Brain microvascular endothelial cell (primary cell): ENCODE results near the gene PRSS22.

Experiments used
- DNase-seq: peaks from one replicate; pipeline ENCODE4 v3.0.0-alpha.2; 2020
- H3K27ac ChIP-seq: fragments of 250-450 bp; sonication (Bioruptor Pico); 2 replicates; pipeline ENCODE4 v1.5.1; 2020; ENCODE audit warnings: mild to moderate bottlenecking, moderate library complexity
- H3K27me3 ChIP-seq: fragments of 250-450 bp; sonication (Bioruptor Pico); replicated peaks from 2 replicates; pipeline ENCODE4 v1.5.1; 2020; ENCODE audit warnings: mild to moderate bottlenecking
- H3K36me3 ChIP-seq: fragments of 250-450 bp; sonication (Bioruptor Pico); replicated peaks from 2 replicates; pipeline ENCODE4 v1.5.1; 2020; ENCODE audit warnings: mild to moderate bottlenecking
- H3K4me3 ChIP-seq: 2 replicates; pipeline ENCODE4 v1.5.1; 2011; ENCODE audit warnings: low read depth, mild to moderate bottlenecking, control low read depth, low read length, moderate library complexity
- in situ Hi-C: cut with HindIII; loops from 2 replicates; pipeline ENCODE4 v1.10.0; 2017; ENCODE audit warnings: low sequenced_read_pairs, low pct_ligation_motif_present
- TF ChIP-seq, protein P1 (sequence below): IDR thresholded peaks from 2 replicates; pipeline ENCODE4 v1.5.1; 2011; ENCODE audit warnings: low read depth, mild to moderate bottlenecking, moderate library complexity, low read length, control low read depth, inconsistent platforms; ENCODE audit errors: missing control alignments

The PRSS22 gene

DNA sequence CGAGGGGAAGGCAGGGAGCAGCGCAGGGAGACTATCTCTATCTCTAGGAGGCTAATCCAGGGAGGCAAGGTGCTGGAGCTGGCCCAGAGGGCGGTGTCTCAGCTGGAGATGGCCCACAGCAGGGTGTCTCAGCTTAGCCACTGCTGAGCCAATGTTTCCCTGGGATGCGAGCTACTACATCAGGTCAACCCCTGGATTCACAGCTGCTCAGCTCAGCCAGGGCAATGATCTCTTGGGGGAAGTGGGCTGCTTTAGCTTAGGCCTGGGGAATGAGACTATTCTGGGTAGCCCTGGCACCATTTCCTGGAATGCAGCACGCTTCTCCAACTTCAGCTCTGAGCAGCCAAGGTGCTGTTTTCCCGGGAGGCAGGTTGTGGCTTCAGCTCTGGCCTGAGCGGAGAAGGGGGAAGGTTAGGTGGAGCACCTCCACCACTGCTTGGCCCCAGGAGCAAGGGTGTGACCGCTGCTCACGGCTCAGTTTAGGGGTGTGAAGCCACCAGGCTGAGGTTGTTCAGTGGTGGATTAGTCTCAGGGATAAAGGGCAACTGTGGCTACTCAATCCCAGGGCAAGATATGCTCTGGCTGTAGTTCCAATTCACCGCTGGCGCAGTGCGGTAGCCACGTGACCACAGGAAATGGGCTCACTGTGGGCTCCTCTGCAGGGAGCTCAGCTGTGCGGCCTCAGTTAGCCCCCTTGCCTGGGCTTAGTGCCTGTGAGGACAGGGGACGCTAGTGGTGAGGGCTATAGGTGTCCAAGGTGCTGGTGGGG lies 46.1 kb downstream of the PRSS22 start:
- Histone ChIP-seq H3K27me3 (peaks cover 9% of the 10 kb centered on the region), H3K27ac (no peak overlapping the region), H3K36me3 (no peaks in the 10 kb centered on the region), H3K4me3 (no peak overlapping the region)
- in situ Hi-C loops, result no loop called here
- TF ChIP-seq, protein P1, sequence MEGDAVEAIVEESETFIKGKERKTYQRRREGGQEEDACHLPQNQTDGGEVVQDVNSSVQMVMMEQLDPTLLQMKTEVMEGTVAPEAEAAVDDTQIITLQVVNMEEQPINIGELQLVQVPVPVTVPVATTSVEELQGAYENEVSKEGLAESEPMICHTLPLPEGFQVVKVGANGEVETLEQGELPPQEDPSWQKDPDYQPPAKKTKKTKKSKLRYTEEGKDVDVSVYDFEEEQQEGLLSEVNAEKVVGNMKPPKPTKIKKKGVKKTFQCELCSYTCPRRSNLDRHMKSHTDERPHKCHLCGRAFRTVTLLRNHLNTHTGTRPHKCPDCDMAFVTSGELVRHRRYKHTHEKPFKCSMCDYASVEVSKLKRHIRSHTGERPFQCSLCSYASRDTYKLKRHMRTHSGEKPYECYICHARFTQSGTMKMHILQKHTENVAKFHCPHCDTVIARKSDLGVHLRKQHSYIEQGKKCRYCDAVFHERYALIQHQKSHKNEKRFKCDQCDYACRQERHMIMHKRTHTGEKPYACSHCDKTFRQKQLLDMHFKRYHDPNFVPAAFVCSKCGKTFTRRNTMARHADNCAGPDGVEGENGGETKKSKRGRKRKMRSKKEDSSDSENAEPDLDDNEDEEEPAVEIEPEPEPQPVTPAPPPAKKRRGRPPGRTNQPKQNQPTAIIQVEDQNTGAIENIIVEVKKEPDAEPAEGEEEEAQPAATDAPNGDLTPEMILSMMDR, result no peak
- DNase-seq, result no peak

DNA sequence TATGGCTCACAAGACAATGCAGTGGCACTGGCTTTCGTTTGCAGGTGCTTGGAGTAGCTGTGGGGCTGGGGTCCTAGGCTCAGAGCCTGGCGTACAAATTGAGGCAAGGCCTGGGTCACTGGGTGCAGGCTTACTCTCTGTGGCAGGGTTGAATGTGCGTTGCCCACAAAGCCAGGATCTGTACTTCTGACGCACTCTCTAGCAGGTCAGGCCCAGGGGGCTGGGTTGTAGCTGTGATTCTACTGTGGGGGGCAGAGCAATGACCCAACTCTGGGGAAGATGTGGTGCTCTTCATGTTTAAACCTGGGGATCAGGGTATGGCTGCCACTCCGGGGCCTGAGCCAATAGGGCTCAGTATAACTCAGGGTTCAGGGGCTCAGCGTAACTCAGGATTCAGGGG lies 47.3 kb downstream of the PRSS22 start:
- in situ Hi-C loops, result no loop called here
- no peak for DNase-seq
- TF ChIP-seq, protein P1, result no peak
- Histone ChIP-seq H3K36me3 (no peaks in the 10 kb centered on the region), H3K4me3 (no peak overlapping the region), H3K27ac (no peak overlapping the region), H3K27me3 (peaks cover 9% of the 10 kb centered on the region)

DNA sequence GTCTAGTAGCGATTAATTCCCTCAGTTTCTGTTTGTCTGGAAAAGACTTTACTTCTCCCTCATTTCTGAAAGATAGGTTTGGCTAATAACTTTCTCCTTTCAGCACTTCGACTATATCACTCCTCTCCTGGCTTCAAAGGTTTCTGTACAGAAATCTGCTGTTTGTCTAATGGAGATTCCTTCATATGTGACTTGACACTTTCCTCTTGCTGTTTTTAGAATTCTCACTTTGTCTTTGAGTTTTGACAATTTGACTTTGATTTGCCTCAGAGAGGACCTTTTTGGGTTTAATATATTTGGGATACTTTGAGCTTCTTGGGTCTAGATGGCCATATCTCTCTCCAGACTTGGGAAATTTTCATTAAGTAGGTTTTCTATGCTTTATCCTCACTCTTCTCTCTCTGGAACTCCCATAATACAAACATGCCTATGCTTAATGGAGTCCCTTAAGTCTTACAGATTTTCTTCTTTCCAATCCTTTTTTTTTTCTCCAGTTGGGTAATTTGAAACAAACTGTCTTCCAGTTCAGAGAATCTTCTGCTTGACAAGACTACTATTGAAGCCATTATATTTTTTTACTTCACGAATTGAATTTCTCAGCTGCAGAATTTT lies 48.7 kb downstream of the PRSS22 start:
- Histone ChIP-seq H3K36me3 (no peaks in the 10 kb centered on the region), H3K27ac (no peak overlapping the region), H3K27me3 (peaks cover 7% of the 10 kb centered on the region), H3K4me3 (no peak overlapping the region)
- in situ Hi-C loops, result no loop called here
- TF ChIP-seq, protein P1, result no peak
- DNase-seq, result no peak

DNA sequence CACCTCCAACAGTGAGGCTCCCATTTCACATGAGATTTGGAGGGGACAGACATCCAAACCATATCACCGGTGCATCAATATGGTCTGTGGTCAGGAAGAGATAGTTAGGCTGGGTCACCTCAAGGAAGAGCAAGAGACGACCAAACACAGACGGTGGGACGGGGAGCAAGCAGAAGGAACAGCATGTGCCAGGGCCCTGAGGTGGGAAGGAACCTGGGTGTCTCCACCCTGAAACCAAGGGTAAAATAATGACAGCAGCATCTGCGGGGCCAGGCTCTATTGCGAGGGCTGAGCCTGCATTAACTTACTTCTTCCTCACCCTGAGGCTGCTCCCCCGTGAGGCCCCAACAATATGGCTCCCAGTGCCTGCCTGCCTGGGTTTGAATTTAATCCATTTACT lies 49.8 kb downstream of the PRSS22 start:
- H3K36me3 ChIP-seq, result no peaks in the 10 kb centered on the region
- TF ChIP-seq, protein P1, result no peak
- H3K27ac ChIP-seq, result no peak overlapping the region
- no peak for DNase-seq
- H3K27me3 ChIP-seq, result peaks cover 7% of the 10 kb centered on the region
- H3K4me3 ChIP-seq, result no peak overlapping the region
- in situ Hi-C loops, result no loop called here

DNA sequence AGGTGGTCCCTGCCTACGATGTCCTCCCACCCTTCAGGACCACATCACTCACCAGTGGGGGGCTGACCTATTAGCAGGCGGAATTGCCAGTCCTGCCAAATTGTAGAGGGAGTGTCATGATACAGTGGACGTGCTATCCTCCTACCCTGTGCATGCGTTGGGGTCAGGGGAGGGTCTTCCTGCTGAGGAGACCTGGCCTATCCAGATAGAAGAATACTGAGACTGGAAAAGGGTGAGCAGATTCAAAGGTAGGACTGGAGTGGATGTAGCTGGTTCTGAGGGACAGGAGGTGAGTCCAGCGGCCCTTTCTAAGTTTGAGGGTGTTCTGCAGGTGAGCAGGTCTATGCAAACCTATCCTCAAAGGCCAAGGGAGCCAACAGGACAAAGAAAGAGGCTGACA lies 51.7 kb downstream of the PRSS22 start:
- in situ Hi-C loops, result no loop called here
- TF ChIP-seq, protein P1, result no peak
- Histone ChIP-seq H3K27ac (no peak overlapping the region), H3K4me3 (no peak overlapping the region), H3K27me3 (peaks cover 1% of the 10 kb centered on the region), H3K36me3 (no peaks in the 10 kb centered on the region)
- DNase-seq, result no peak
